ENCODE data around the gene DOCK6.

DOCK6 gene

DNA sequence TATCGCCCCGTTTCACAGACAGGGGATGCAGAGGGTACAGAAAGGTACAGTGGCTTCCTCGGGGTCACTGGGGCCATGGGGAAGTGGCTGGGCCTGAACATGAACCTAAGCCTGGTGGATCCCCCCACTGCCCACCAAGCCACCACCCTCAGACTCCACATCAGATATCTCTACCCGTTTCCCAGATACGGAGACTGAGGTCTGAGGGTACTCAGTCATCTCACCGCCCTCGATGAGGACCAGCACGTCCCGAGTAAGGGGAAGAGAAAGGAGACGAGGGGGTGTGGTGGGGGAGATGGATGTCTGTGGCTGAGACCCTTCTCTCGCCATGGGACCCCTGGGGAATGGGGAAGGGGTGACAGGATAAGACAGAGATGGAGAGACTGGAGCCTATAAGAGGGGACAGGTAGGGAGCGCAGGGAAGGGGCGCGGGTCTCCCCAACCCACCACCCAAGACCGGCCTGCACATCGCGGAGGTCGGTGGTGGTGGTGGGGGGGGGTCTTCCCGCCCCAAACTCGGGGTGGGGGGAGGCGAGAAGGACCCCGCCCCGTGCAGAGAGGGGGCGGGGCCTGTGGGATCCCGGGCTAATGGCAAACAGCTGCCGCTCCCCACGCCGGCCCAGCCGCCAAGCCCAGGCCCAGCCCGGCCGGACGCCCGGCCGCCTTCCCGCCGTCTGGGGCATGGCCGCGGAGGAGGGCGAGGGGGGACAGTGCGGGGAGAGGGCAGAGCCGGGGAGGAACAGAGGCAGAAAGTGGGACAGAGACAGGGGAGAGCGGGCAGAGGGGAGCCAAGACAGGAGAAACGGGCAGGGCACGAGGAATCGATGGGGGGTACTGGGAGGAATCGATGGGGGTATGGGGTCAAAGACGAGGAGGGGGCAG is 65.7 kb downstream of the DOCK6 start:
- Histone ChIP-seq H3K23ac (ENCODE audit: low read depth, low read length, poor library complexity) (peak overlapping the region; percentile 98), H3K27me3 (ENCODE audit: control insufficient read depth in 3 of 3, insufficient read depth in 3 of 3, low read depth in 1 of 3, low read length in 3 of 3) (no peaks in the 10 kb centered on the region), H2BK5ac (ENCODE audit: low read length) (peak overlapping the region; percentile 88), H2BK12ac (ENCODE audit: low read length) (peak overlapping the region; percentile 16), H3K4me1 (ENCODE audit: control insufficient read depth in 2 of 2, insufficient read depth in 1 of 2, low read depth in 1 of 2, low read length in 2 of 2) (peaks cover 4 to 7% of the 10 kb centered on the region in 2 donors), H2BK120ac (ENCODE audit: low read depth, low read length) (peak overlapping the region; percentile 28), H4K91ac (ENCODE audit: low read depth, low read length, poor library complexity) (no peak overlapping the region), H3K14ac (ENCODE audit: low read length) (peak overlapping the region; percentile 94), H3K4me2 (ENCODE audit: insufficient read depth, low read length, poor library complexity, severe bottlenecking) (peak overlapping the region; percentile 99), H3K4me3 (ENCODE audit: low read length in 2 of 2) (peak overlapping the region; percentile 68 to 83), H3K9me3 (replicated peaks in 1 of 2; ENCODE audit: control insufficient read depth in 2 of 2, insufficient read depth in 1 of 2, low read depth in 1 of 2, low read length in 2 of 2) (no peaks in the 10 kb centered on the region), H3K36me3 (replicated peaks in 1 of 2; ENCODE audit: control insufficient read depth in 2 of 2, insufficient read depth in 2 of 2, low read length in 2 of 2) (peaks cover 3 to 56% of the 10 kb centered on the region in 2 donors), H3K18ac (ENCODE audit: low read length) (peak overlapping the region; percentile 73), H3K79me1 (ENCODE audit: low read depth, low read length) (no peaks in the 10 kb centered on the region), H3K4ac (ENCODE audit: low read length) (peak overlapping the region; percentile 10), H2AK5ac (ENCODE audit: low read depth, low read length) (peak overlapping the region; percentile 19), H3K9ac (ENCODE audit: low read depth, low read length, poor library complexity) (peak overlapping the region; percentile 86), H3K27ac (replicated peaks; ENCODE audit: low read length) (no peak overlapping the region), H2BK15ac (ENCODE audit: low read length) (peak overlapping the region; percentile 64), H2AFZ (ENCODE audit: low read length) (peak overlapping the region; percentile 94), H4K8ac (ENCODE audit: low read depth, low read length) (no peak overlapping the region)
- WGBS, 2 donors (ENCODE audit: extremely low coverage in 2 of 2, insufficient read length in 2 of 2, insufficient replicate concordance in 1 of 2), result no CpG with 5 or more reads among the region's 47 CpGs
- DNase-seq (ENCODE audit: low spot score), result no peak

DNA sequence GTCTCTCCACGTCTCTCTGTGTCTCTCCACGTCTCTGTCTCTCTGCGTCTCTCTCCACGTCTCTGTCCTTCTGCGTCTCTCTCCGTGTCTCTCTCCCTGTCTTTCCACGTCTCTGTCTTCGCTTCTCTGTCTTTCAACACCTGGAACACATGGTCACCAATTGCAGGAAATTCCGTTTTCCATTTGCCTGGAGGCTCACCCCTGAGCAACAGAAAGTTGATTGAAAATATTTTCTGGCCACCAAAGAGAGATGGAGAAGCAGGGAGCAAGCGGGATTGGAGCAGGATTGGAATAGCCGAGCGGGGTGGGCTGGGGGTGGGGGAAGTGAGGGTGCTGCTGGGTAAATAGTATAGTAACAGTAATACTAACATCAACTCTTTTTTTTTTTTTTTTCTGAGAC is 66.6 kb downstream of the DOCK6 start:
- H2BK12ac ChIP-seq (ENCODE audit: low read length), result no peak overlapping the region
- H3K4me3 ChIP-seq (ENCODE audit: low read length in 2 of 2), result no peak overlapping the region
- H4K91ac ChIP-seq (ENCODE audit: low read depth, low read length, poor library complexity), result no peak overlapping the region
- no peak overlapping the region for H2BK15ac ChIP-seq (ENCODE audit: low read length)
- H3K18ac ChIP-seq (ENCODE audit: low read length), result no peak overlapping the region
- H3K79me1 ChIP-seq (ENCODE audit: low read depth, low read length), result no peaks in the 10 kb centered on the region
- DNase-seq (ENCODE audit: low spot score), result no peak
- H2BK5ac ChIP-seq (ENCODE audit: low read length), result no peak overlapping the region
- H3K27me3 ChIP-seq (ENCODE audit: control insufficient read depth in 3 of 3, insufficient read depth in 3 of 3, low read depth in 1 of 3, low read length in 3 of 3), result no peaks in the 10 kb centered on the region
- no peak overlapping the region for H2BK120ac ChIP-seq (ENCODE audit: low read depth, low read length)
- peaks cover 4 to 7% of the 10 kb centered on the region in 2 donors for H3K4me1 ChIP-seq (ENCODE audit: control insufficient read depth in 2 of 2, insufficient read depth in 1 of 2, low read depth in 1 of 2, low read length in 2 of 2)
- H2AFZ ChIP-seq (ENCODE audit: low read length), result no peak overlapping the region
- peaks cover 3 to 51% of the 10 kb centered on the region in 2 donors for H3K36me3 ChIP-seq (replicated peaks in 1 of 2; ENCODE audit: control insufficient read depth in 2 of 2, insufficient read depth in 2 of 2, low read length in 2 of 2)
- no peak overlapping the region for H3K4ac ChIP-seq (ENCODE audit: low read length)
- no peak overlapping the region for H3K23ac ChIP-seq (ENCODE audit: low read depth, low read length, poor library complexity)
- H4K8ac ChIP-seq (ENCODE audit: low read depth, low read length), result no peak overlapping the region
- H3K27ac ChIP-seq (replicated peaks; ENCODE audit: low read length), result no peak overlapping the region
- WGBS, 2 donors (ENCODE audit: extremely low coverage in 2 of 2, insufficient read length in 2 of 2, insufficient replicate concordance in 1 of 2), result no CpG with 5 or more reads among the region's 12 CpGs
- H3K14ac ChIP-seq (ENCODE audit: low read length), result no peak overlapping the region
- H3K9me3 ChIP-seq (replicated peaks in 1 of 2; ENCODE audit: control insufficient read depth in 2 of 2, insufficient read depth in 1 of 2, low read depth in 1 of 2, low read length in 2 of 2), result no peaks in the 10 kb centered on the region
- H3K9ac ChIP-seq (ENCODE audit: low read depth, low read length, poor library complexity), result no peak overlapping the region
- no peak overlapping the region for H3K4me2 ChIP-seq (ENCODE audit: insufficient read depth, low read length, poor library complexity, severe bottlenecking)
- H2AK5ac ChIP-seq (ENCODE audit: low read depth, low read length), result no peak overlapping the region

DNA sequence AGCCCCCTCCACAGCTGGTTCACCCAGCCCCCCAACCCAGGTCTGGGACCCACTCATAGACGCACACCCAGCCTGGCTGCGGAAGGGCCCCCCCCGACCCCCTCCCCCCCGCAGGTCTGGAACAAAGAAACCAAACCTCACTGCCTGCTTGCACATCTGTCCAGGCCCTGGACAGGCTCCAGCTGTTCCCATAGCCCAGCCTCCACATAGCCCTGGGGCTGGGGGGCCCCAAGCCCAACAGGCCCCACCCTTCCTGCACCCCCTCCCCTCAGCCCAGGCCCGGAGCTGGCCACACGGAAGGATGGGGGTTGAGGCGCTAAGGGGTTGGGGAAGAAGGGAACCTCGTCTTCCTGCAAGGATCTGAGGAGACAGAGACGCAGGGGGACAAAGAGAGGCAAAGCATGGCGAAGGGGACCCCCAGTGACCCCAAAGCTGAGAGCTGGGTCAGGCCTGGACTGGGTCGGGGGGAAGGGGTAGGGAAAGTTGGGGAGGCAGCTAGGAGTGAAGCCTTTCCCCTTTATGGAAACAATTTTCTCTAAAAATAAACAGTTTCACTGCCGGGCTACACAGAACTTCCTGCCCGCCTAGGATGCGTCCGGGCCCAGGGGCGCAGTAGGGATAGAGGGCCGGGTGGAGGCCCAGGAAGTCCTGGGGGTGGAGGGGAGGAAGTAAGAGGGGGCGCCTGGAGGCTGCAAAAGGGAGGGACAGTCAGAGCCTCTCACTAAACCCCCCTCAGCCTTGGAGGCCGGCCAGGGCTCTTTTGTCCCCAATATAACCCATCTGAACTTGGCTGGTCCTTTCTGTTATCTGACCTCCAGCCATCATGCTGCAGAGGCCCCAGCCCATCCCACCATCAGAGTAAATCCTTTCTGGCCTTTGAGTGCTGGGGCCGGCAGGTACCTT is 67.4 kb downstream of the DOCK6 start:
- Histone ChIP-seq H2AFZ (ENCODE audit: low read length) (no peak overlapping the region), H3K9me3 (replicated peaks in 1 of 2; ENCODE audit: control insufficient read depth in 2 of 2, insufficient read depth in 1 of 2, low read depth in 1 of 2, low read length in 2 of 2) (no peaks in the 10 kb centered on the region), H4K8ac (ENCODE audit: low read depth, low read length) (no peak overlapping the region), H2BK120ac (ENCODE audit: low read depth, low read length) (no peak overlapping the region), H3K36me3 (replicated peaks in 1 of 2; ENCODE audit: control insufficient read depth in 2 of 2, insufficient read depth in 2 of 2, low read length in 2 of 2) (peaks cover 3 to 48% of the 10 kb centered on the region in 2 donors), H3K27me3 (ENCODE audit: control insufficient read depth in 3 of 3, insufficient read depth in 3 of 3, low read depth in 1 of 3, low read length in 3 of 3) (no peaks in the 10 kb centered on the region), H2BK12ac (ENCODE audit: low read length) (no peak overlapping the region), H2BK15ac (ENCODE audit: low read length) (no peak overlapping the region), H3K79me1 (ENCODE audit: low read depth, low read length) (no peaks in the 10 kb centered on the region), H3K4ac (ENCODE audit: low read length) (no peak overlapping the region), H4K91ac (ENCODE audit: low read depth, low read length, poor library complexity) (no peak overlapping the region), H2AK5ac (ENCODE audit: low read depth, low read length) (no peak overlapping the region), H3K14ac (ENCODE audit: low read length) (no peak overlapping the region), H3K27ac (replicated peaks; ENCODE audit: low read length) (no peak overlapping the region), H3K4me2 (ENCODE audit: insufficient read depth, low read length, poor library complexity, severe bottlenecking) (no peak overlapping the region), H3K9ac (ENCODE audit: low read depth, low read length, poor library complexity) (no peak overlapping the region), H3K23ac (ENCODE audit: low read depth, low read length, poor library complexity) (peak overlapping the region; percentile 20), H3K18ac (ENCODE audit: low read length) (peak overlapping the region; percentile 28), H2BK5ac (ENCODE audit: low read length) (no peak overlapping the region), H3K4me1 (ENCODE audit: control insufficient read depth in 2 of 2, insufficient read depth in 1 of 2, low read depth in 1 of 2, low read length in 2 of 2) (peaks cover 4 to 7% of the 10 kb centered on the region in 2 donors), H3K4me3 (ENCODE audit: low read length in 2 of 2) (no peak overlapping the region)
- WGBS, 2 donors (ENCODE audit: extremely low coverage in 2 of 2, insufficient read length in 2 of 2, insufficient replicate concordance in 1 of 2), result no CpG with 5 or more reads among the region's 20 CpGs
- no peak for DNase-seq (ENCODE audit: low spot score)

DNA sequence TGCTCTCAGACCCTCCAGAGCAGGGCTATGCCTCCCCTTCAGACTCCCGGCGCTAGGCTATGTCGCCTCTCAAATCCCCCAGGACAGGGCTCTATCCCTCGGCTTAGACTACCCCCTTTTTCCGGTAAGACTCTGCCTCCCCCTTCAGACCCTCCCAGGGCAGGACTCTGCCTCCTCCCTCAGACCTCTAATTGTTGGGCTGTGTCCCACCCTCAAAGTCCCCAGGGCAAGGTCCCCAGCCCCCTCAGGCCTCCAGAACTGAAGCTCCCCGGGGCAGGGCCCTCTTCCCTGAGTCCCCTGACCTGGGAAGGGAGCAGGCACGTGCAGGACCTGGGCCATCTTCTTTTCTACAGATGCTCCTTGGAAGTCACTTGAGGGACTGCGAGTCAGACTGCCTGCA is 68.2 kb downstream of the DOCK6 start:
- H3K14ac ChIP-seq (ENCODE audit: low read length), result no peak overlapping the region
- H3K27ac ChIP-seq (replicated peaks; ENCODE audit: low read length), result no peak overlapping the region
- no peaks in the 10 kb centered on the region for H3K27me3 ChIP-seq (ENCODE audit: control insufficient read depth in 3 of 3, insufficient read depth in 3 of 3, low read depth in 1 of 3, low read length in 3 of 3)
- no peak overlapping the region for H2BK5ac ChIP-seq (ENCODE audit: low read length)
- no peak overlapping the region for H4K8ac ChIP-seq (ENCODE audit: low read depth, low read length)
- no peak overlapping the region for H3K18ac ChIP-seq (ENCODE audit: low read length)
- peaks cover 4 to 7% of the 10 kb centered on the region in 2 donors for H3K4me1 ChIP-seq (ENCODE audit: control insufficient read depth in 2 of 2, insufficient read depth in 1 of 2, low read depth in 1 of 2, low read length in 2 of 2)
- no CpG with 5 or more reads among the region's 8 CpGs for WGBS, 2 donors (ENCODE audit: extremely low coverage in 2 of 2, insufficient read length in 2 of 2, insufficient replicate concordance in 1 of 2)
- H2AFZ ChIP-seq (ENCODE audit: low read length), result no peak overlapping the region
- no peaks in the 10 kb centered on the region for H3K9me3 ChIP-seq (replicated peaks in 1 of 2; ENCODE audit: control insufficient read depth in 2 of 2, insufficient read depth in 1 of 2, low read depth in 1 of 2, low read length in 2 of 2)
- no peak overlapping the region for H2BK15ac ChIP-seq (ENCODE audit: low read length)
- no peak overlapping the region for H2BK12ac ChIP-seq (ENCODE audit: low read length)
- no peak overlapping the region for H2BK120ac ChIP-seq (ENCODE audit: low read depth, low read length)
- H3K79me1 ChIP-seq (ENCODE audit: low read depth, low read length), result no peaks in the 10 kb centered on the region
- peaks cover 3 to 47% of the 10 kb centered on the region in 2 donors for H3K36me3 ChIP-seq (replicated peaks in 1 of 2; ENCODE audit: control insufficient read depth in 2 of 2, insufficient read depth in 2 of 2, low read length in 2 of 2)
- H3K23ac ChIP-seq (ENCODE audit: low read depth, low read length, poor library complexity), result no peak overlapping the region
- H4K91ac ChIP-seq (ENCODE audit: low read depth, low read length, poor library complexity), result no peak overlapping the region
- DNase-seq (ENCODE audit: low spot score), result no peak
- no peak overlapping the region for H2AK5ac ChIP-seq (ENCODE audit: low read depth, low read length)
- H3K4me3 ChIP-seq (ENCODE audit: low read length in 2 of 2), result no peak overlapping the region
- no peak overlapping the region for H3K4me2 ChIP-seq (ENCODE audit: insufficient read depth, low read length, poor library complexity, severe bottlenecking)
- H3K9ac ChIP-seq (ENCODE audit: low read depth, low read length, poor library complexity), result no peak overlapping the region
- H3K4ac ChIP-seq (ENCODE audit: low read length), result no peak overlapping the region

Data from neuronal stem cell (in vitro differentiated cells).